Effector CD8-positive, alpha-beta T cell (primary cell): ENCODE data around the gene SKOR2.
"Not testable (repeated sequence)": the region's sequence is repeated elsewhere in the genome, so short reads cannot be mapped to it uniquely, and the experiment has no call there.

Source experiments
- DNase-seq: peaks from one replicate; lab custom pipeline; 2025; lab: John Stamatoyannopoulos, UW

SKOR2 gene

GRCh38 chr18:47203626-47204464 lies 47.6 kb downstream of the SKOR2 start:
- no peak for DNase-seq

- not testable (repeated sequence) for DNase-seq
Observed at GRCh38 chr18:47195961-47196360, 55.5 kb downstream of the SKOR2 start.

GRCh38 chr18:47191961-47192360 lies 59.5 kb downstream of the SKOR2 start:
- no peak for DNase-seq

GRCh38 chr18:47187721-47188120 lies 63.7 kb downstream of the SKOR2 start:
- no peak for DNase-seq

GRCh38 chr18:47184419-47185050 lies 66.9 kb downstream of the SKOR2 start:
- DNase-seq: no peak

GRCh38 chr18:47182156-47182555 lies 69.3 kb downstream of the SKOR2 start:
- not testable (repeated sequence) for DNase-seq

- DNase-seq: no peak
Observed at GRCh38 chr18:47180765-47181164, 70.7 kb downstream of the SKOR2 start.

GRCh38 chr18:47179520-47179919 lies 71.9 kb downstream of the SKOR2 start:
- DNase-seq: no peak

- DNase-seq: peak; percentile 75
Observed at GRCh38 chr18:47175898-47176575, 75.4 kb downstream of the SKOR2 start, which contains the start of gene IER3IP1. IER3IP1 (minus strand) TSS chr18:47176364; CDS start chr18:47176277, 87 bp downstream.

GRCh38 chr18:47175283-47175897 lies 76.1 kb downstream of the SKOR2 start:
- DNase-seq: no peak

GRCh38 chr18:47174545-47175116 lies 76.8 kb downstream of the SKOR2 start:
- DNase-seq: no peak

GRCh38 chr18:47172476-47172875 lies 79.0 kb downstream of the SKOR2 start:
- DNase-seq: no peak

- no peak for DNase-seq
Observed at GRCh38 chr18:47168913-47169312, 82.5 kb downstream of the SKOR2 start.

- DNase-seq: no peak
Observed at GRCh38 chr18:47168509-47168908, 83.0 kb downstream of the SKOR2 start.

GRCh38 chr18:47166294-47166693 lies 85.2 kb downstream of the SKOR2 start:
- no peak for DNase-seq

GRCh38 chr18:47163241-47163640 lies 88.2 kb downstream of the SKOR2 start:
- DNase-seq: no peak

GRCh38 chr18:47160256-47160655 lies 91.2 kb downstream of the SKOR2 start:
- no peak for DNase-seq

GRCh38 chr18:47158404-47158803 lies 93.1 kb downstream of the SKOR2 start:
- not testable (repeated sequence) for DNase-seq
